HEK293 (cell line): ENCODE data around the gene SWT1.

ENCODE experiments used
- CTCF ChIP-seq: fragments of 450-650 bp; formaldehyde crosslinking; IDR thresholded peaks from 2 replicates; pipeline ENCODE4 v1.5.1; 2016; ENCODE audit warnings: missing biosample characterization, missing genetic modification characterization
- HOXA7 ChIP-seq: sonication (generic); formaldehyde crosslinking; IDR thresholded peaks from 2 replicates; pipeline ENCODE4 v1.8.1; 2022; ENCODE audit warnings: missing genetic modification reagents, borderline replicate concordance
- ZBTB7A ChIP-seq: fragments of 450-650 bp; formaldehyde crosslinking; IDR thresholded peaks from 2 replicates; pipeline ENCODE4 v1.5.1; 2016; ENCODE audit warnings: low read depth, missing biosample characterization, missing genetic modification characterization
- ZIC2 ChIP-seq: fragments of 450-650 bp; formaldehyde crosslinking; IDR thresholded peaks from 2 replicates; pipeline ENCODE4 v1.5.1; 2016; ENCODE audit warnings: missing biosample characterization, missing genetic modification characterization
- ZNF138 ChIP-seq: fragments of 450-650 bp; formaldehyde crosslinking; IDR thresholded peaks from 2 replicates; pipeline ENCODE4 v1.5.1; 2016; ENCODE audit warnings: missing biosample characterization, missing genetic modification characterization, borderline replicate concordance
- ZNF776 ChIP-seq: fragments of 450-650 bp; formaldehyde crosslinking; IDR thresholded peaks from 2 replicates; pipeline ENCODE4 v1.5.0; 2017; ENCODE audit warnings: missing biosample characterization, missing genetic modification characterization, borderline replicate concordance
- ZNF777 ChIP-seq: fragments of 450-650 bp; formaldehyde crosslinking; IDR thresholded peaks from 2 replicates; pipeline ENCODE4 v1.5.1; 2017; ENCODE audit warnings: missing biosample characterization, missing genetic modification characterization, borderline replicate concordance
- TF ChIP-seq, protein P1 (sequence below): sonication (generic); formaldehyde crosslinking; IDR thresholded peaks from 2 replicates; pipeline ENCODE4 v1.8.1; 2022; ENCODE audit warnings: mild to moderate bottlenecking, moderate library complexity, missing genetic modification reagents
- TF ChIP-seq, protein P2 (sequence below): fragments of 450-650 bp; formaldehyde crosslinking; IDR thresholded peaks from 2 replicates; pipeline ENCODE4 v1.5.1; 2016; ENCODE audit warnings: missing biosample characterization, missing genetic modification characterization

DNA sequence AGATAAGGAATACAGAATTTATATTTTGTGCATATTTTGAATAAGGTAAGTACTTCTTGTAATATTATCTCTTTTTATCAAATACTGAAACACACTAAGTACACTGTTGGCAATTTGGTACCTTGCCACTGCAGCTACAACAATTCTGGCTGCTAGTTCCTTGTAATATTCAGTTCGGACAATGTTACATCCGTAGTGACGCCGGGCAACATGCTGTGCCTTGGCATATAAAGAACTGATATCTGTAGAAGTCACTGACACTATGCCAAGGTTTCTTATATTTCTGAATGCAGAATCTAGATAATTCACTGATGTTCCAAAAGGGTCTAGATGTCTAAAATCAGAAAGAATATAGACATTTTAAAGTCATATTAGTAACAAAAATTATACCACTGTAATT is 17.7 kb upstream of the SWT1 start:
- TF ChIP-seq CTCF (no peak), HOXA7 (CRISPR knock-in tag) (no peak), ZIC2 (tag by site-specific recombination) (no peak), ZNF138 (tag by site-specific recombination) (no peak), ZBTB7A (no peak), ZNF777 (no peak), ZNF776 (no peak)
- TF ChIP-seq, protein P1, sequence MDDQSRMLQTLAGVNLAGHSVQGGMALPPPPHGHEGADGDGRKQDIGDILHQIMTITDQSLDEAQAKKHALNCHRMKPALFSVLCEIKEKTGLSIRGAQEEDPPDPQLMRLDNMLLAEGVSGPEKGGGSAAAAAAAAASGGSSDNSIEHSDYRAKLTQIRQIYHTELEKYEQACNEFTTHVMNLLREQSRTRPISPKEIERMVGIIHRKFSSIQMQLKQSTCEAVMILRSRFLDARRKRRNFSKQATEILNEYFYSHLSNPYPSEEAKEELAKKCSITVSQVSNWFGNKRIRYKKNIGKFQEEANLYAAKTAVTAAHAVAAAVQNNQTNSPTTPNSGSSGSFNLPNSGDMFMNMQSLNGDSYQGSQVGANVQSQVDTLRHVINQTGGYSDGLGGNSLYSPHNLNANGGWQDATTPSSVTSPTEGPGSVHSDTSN (CRISPR knock-in tag): no peak
- TF ChIP-seq, protein P2, sequence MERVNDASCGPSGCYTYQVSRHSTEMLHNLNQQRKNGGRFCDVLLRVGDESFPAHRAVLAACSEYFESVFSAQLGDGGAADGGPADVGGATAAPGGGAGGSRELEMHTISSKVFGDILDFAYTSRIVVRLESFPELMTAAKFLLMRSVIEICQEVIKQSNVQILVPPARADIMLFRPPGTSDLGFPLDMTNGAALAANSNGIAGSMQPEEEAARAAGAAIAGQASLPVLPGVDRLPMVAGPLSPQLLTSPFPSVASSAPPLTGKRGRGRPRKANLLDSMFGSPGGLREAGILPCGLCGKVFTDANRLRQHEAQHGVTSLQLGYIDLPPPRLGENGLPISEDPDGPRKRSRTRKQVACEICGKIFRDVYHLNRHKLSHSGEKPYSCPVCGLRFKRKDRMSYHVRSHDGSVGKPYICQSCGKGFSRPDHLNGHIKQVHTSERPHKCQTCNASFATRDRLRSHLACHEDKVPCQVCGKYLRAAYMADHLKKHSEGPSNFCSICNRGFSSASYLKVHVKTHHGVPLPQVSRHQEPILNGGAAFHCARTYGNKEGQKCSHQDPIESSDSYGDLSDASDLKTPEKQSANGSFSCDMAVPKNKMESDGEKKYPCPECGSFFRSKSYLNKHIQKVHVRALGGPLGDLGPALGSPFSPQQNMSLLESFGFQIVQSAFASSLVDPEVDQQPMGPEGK (tag by site-specific recombination): no peak
